ENCODE results near the gene SREBF2.

The SREBF2 gene

GRCh38 chr22:41908411-41909309, 75.8 kb downstream of the SREBF2 start:
- DNase-seq (ENCODE audit: low read depth, low spot score) = no peak

GRCh38 chr22:41909310-41910049, 76.6 kb downstream of the SREBF2 start:
- no peak for DNase-seq (ENCODE audit: low read depth, low spot score)

GRCh38 chr22:41910050-41911000, 77.4 kb downstream of the SREBF2 start:
- DNase-seq (ENCODE audit: low read depth, low spot score) = no peak

- DNase-seq (ENCODE audit: low read depth, low spot score) = no peak
Observed at GRCh38 chr22:41911001-41911611, 78.2 kb downstream of the SREBF2 start.

GRCh38 chr22:41912338-41913039, 79.6 kb downstream of the SREBF2 start:
- DNase-seq (ENCODE audit: low read depth, low spot score) = no peak

- DNase-seq (ENCODE audit: low read depth, low spot score) = no peak
Observed at GRCh38 chr22:41913040-41913719, 80.3 kb downstream of the SREBF2 start.

- no peak for DNase-seq (ENCODE audit: low read depth, low spot score)
Observed at GRCh38 chr22:41913842-41914534, 81.1 kb downstream of the SREBF2 start.

GRCh38 chr22:41914611-41915034, 81.7 kb downstream of the SREBF2 start:
- DNase-seq (ENCODE audit: low read depth, low spot score) = no peak

- no peak for DNase-seq (ENCODE audit: low read depth, low spot score)
Observed at GRCh38 chr22:41915035-41915785, 82.3 kb downstream of the SREBF2 start, which contains the start of gene SHISA8. TSS of gene SHISA8 (minus strand) at chr22:41915074. CDS start at chr22:41914667, 407 bp downstream.

- DNase-seq (ENCODE audit: low read depth, low spot score) = no peak
Observed at GRCh38 chr22:41915786-41916493, 83.0 kb downstream of the SREBF2 start.

- no peak for DNase-seq (ENCODE audit: low read depth, low spot score)
Observed at GRCh38 chr22:41916745-41917358, 83.9 kb downstream of the SREBF2 start.

- no peak for DNase-seq (ENCODE audit: low read depth, low spot score)
Observed at GRCh38 chr22:41917375-41917902, 84.5 kb downstream of the SREBF2 start.

- DNase-seq (ENCODE audit: low read depth, low spot score) = no peak
Observed at GRCh38 chr22:41917903-41918791, 85.2 kb downstream of the SREBF2 start.

- no peak for DNase-seq (ENCODE audit: low read depth, low spot score)
Observed at GRCh38 chr22:41919357-41920224, 86.7 kb downstream of the SREBF2 start.
